IPS-18c (cell line): ENCODE data around the gene FAM81B.
"Not testable (repeated sequence)": the region's sequence is repeated elsewhere in the genome, so short reads cannot be mapped to it uniquely, and the experiment has no call there.

ENCODE experiments used
- H3K4me3 ChIP-seq: 2 replicates; pipeline ENCODE4 v1.7.0; 2013; ENCODE audit warnings: low read depth, mild to moderate bottlenecking, low read length, moderate library complexity; ENCODE audit not compliant: insufficient read depth
- H3K9me3 ChIP-seq: one replicate; pipeline ENCODE4 v1.6.1; 2013; ENCODE audit warnings: mild to moderate bottlenecking, low read length, moderate library complexity; ENCODE audit not compliant: control insufficient read depth, insufficient read depth

Gene FAM81B

GRCh38 chr5:95390812-95391492 is at the start of gene FAM81B:
TSS of gene FAM81B (plus strand) at chr5:95391366. CDS start at chr5:95391390, 24 bp downstream.
- Histone ChIP-seq H3K9me3 (no peaks in the 10 kb centered on the region), H3K4me3 (no peak within 1 kb of the TSS)

DNA sequence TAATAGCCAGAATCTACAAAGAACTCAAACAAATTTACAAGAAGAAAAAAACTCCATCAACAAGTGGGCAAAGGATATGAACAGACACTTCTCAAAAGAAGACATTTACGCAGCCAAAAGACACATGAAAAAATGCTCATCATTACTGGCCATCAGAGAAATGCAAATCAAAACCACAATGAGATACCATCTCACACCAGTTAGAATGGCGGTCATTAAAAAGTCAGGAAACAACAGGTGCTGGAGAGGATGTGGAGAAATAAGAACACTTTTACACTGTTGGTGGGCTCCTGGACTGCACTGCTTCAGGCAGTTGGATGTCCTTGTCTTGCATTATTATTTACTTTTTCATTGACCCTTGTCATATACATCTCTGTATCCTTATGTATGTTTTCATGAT is 49.7 kb upstream of the FAM81B start:
- not testable (repeated sequence) for H3K4me3 ChIP-seq, H3K9me3 ChIP-seq

DNA sequence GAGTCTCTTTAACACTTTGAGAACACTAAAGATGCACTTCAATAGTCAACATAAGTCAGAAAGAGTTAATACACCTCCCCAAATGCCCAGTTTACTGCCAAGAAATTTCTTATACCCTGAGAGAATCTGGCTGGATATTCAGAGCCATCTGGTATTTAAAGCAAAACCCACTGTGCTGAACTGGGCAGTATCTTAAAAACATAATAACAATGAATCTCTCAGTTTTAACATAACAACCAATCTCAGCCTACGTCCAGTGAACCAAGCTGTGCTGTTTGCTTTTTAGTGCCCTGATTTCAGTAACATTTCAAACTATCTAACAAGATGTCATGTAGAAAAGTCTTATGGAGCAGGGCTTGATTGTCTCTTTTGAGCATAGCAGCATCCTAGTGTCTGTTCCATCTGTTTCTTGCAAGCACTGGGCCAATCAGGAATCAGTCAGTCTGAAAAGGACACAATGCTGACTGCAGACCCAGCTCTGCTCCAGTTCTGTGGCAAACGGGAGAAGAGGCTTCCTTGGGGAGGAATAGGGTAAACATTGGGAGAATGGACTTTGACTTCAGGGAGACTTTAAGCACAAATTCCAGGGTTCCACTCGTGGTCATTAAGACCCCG is 43.6 kb upstream of the FAM81B start:
- Histone ChIP-seq H3K9me3 (no peaks in the 10 kb centered on the region), H3K4me3 (no peak overlapping the region)

- no peaks in the 10 kb centered on the region for H3K9me3 ChIP-seq
Measured at GRCh38 chr5:95350631-95351030, 40.5 kb upstream of the FAM81B start.

GRCh38 chr5:95352691-95353090 is 38.5 kb upstream of the FAM81B start:
- Histone ChIP-seq H3K9me3 (no peaks in the 10 kb centered on the region), H3K4me3 (no peak overlapping the region)

More at GRCh38 chr5:95350631-95351030, 40.5 kb upstream of the FAM81B start:
- no peak overlapping the region for H3K4me3 ChIP-seq

- no peak overlapping the region for H3K4me3 ChIP-seq
- H3K9me3 ChIP-seq: no peaks in the 10 kb centered on the region
Measured at GRCh38 chr5:95358320-95358719, 32.8 kb upstream of the FAM81B start.

GRCh38 chr5:95358848-95359247 is 32.3 kb upstream of the FAM81B start:
- H3K4me3 ChIP-seq: no peak overlapping the region

GRCh38 chr5:95360667-95361066 is 30.5 kb upstream of the FAM81B start:
- not testable (repeated sequence) for H3K9me3 ChIP-seq, H3K4me3 ChIP-seq

More at GRCh38 chr5:95358848-95359247, 32.3 kb upstream of the FAM81B start:
- no peaks in the 10 kb centered on the region for H3K9me3 ChIP-seq

- Histone ChIP-seq H3K9me3 (no peaks in the 10 kb centered on the region), H3K4me3 (no peak overlapping the region)
Measured at GRCh38 chr5:95365302-95366095, 25.7 kb upstream of the FAM81B start.

GRCh38 chr5:95369782-95370181 is 21.4 kb upstream of the FAM81B start:
- Histone ChIP-seq H3K4me3 (no peak overlapping the region), H3K9me3 (no peaks in the 10 kb centered on the region)

DNA sequence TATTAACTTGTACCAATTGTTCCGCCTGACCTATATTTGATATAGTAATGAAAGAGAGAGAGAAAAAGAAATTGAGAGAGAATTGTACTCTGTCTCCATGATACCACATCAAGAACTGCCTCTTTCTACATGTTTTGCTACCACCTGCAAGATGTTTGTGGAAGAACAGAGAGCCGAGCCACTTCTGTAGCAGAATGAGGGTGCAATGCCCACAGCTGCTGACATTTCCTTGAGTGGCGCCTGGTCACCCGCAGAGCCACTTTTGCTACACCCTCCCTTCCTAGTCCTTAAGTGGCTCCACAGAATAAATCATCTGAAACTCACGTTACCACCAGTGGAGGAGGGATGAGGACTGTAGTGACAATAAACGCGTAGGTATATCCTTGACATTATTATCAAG is 17.1 kb upstream of the FAM81B start:
- Histone ChIP-seq H3K4me3 (no peak overlapping the region), H3K9me3 (no peaks in the 10 kb centered on the region)

- H3K9me3 ChIP-seq: peaks cover 3% of the 10 kb centered on the region
- H3K4me3 ChIP-seq: no peak overlapping the region
Measured at GRCh38 chr5:95375591-95375990, 15.6 kb upstream of the FAM81B start.

GRCh38 chr5:95379133-95379532 is 12.0 kb upstream of the FAM81B start:
- Histone ChIP-seq H3K4me3 (no peak overlapping the region), H3K9me3 (peaks cover 4% of the 10 kb centered on the region)

DNA sequence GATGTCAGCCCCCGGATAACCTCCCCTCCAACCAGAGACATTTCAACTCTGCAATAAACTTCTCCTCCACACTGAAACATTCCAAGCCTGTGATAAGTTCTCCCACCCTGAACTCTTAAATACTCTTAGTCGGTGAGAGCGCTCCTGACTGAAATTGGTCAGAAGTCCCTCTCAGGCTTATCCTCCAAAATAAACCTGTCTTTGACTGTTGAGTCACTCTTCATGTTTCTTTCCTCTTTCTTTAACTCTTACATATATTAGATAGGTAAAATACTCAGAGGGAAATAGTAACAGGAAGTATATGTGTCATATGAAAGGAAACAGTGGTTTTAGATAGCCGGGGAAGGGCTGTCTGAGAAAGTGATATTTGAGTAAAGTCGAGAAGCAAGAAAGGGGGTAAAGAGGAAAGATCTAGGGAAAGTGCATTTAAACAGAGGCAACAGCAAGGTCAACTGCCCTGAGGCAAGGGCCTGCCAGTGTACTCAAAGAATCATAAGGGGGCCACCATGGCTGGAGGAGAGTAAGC is 11.0 kb upstream of the FAM81B start:
- no peak overlapping the region for H3K4me3 ChIP-seq
- H3K9me3 ChIP-seq: peaks cover 4% of the 10 kb centered on the region

DNA sequence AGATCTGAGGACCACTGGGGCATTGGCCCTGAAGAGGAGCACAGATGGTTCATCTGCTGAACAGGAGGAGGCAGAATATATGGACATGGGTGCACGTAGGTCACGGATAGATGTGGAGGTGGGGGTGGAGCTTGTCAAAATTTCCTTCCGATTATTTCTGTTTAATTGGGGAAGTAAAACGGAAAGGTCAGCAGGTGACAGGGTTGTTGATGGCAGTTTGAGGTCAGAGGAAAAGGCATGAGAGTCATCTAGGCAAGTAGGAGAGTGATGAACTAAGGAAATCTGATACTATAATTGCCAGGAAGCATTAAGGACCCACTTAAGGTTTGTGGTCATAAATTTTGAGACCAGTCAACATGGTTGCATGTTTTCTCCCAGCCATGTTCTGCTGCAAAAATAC is 8.4 kb upstream of the FAM81B start:
- H3K4me3 ChIP-seq: no peak overlapping the region
- H3K9me3 ChIP-seq: peaks cover 4% of the 10 kb centered on the region

GRCh38 chr5:95384485-95385213 is 6.5 kb upstream of the FAM81B start:
- H3K9me3 ChIP-seq: peaks cover 4% of the 10 kb centered on the region
- H3K4me3 ChIP-seq: no peak overlapping the region

GRCh38 chr5:95385334-95385733 is 5.8 kb upstream of the FAM81B start:
- Histone ChIP-seq H3K9me3 (peaks cover 4% of the 10 kb centered on the region), H3K4me3 (no peak overlapping the region)
